DMS114 treated with DMSO at 0.1 percent for 48 hours (cell line): ENCODE results near the gene NARF.

Experiments
- DNase-seq: peaks from one replicate; lab custom pipeline; 2025; ENCODE audit not compliant: unreplicated experiment; lab: John Stamatoyannopoulos, UW

The NARF gene

GRCh38 chr17:82470065-82470464 is 11.5 kb downstream of the NARF start:
- no peak for DNase-seq

DNA sequence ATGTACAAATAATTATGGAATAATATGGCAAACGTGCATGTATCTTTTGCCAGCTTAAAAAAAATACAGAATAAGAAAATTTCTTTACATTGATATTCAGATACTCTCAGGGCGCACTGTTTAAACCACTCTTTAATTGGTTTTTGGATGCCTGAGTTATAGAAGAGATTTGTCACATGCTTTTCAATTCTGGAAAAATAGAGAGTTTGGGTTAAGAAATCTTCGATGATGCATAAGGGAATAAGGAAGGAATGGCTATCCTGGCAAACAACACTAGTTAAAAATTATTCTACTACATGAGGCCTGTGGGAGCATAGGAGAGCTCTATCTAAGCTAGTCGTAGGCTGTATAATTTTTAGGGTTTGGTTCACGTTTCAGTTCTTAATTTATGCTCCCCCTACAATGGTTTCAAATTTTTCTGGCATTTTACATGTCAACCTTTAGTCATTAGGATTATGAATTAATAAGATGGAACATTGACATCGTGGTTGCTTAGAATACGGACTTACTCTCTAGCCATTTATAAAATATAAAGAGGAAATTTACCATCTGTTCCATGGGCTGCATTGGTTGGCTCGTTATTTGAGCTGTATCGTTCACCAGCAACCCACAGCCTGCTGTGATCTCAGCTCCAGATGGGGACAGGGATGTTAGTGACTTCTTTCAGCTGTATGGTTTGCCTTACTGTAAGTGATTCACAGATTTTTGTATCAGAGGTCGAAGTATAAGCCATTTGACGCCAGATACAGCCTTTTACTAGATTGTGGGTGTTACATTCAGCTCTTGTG is 15.9 kb downstream of the NARF start:
- DNase-seq = no peak

- DNase-seq = no peak
Observed at GRCh38 chr17:82475458-82475857, 16.9 kb downstream of the NARF start.

DNA sequence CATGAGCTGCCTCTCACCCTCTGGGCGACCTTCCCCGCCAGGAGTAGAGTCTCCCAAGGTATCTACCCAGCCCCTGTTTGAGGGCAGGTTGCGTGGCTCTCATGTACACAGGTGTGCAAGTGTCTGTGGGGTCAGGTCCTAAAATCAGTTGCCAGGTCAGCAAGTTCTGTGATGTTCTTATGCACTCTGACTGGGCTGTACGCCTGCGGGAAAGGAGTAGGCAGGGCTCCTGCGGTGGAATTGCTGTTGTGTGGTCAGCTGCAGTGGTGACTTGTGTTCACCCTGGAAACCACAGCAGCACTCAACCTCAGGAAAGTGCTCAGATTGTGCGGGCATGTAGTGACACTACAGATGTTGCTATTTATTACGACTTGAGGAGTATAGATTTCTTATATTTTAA is 19.4 kb downstream of the NARF start:
- DNase-seq = no peak

DNA sequence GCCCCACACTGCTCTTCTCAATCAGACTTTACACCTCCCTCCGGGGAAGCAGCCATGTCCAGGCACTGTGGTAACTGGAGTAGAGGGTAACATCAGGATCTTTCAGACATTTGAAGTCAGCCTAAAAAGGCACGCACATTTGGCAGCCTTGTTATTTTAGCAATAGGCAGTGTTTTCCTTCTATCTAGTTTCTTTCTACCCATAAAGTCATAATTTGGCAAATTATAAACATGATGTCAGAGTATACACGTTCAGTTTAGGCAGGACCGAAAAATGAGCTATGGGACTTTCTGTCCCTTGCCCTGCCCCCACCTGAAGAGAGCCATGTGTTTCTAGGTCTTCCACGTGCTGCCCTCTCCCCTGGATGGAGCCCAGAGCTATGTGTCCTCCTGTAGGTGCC is 21.1 kb downstream of the NARF start:
- no peak for DNase-seq

DNA sequence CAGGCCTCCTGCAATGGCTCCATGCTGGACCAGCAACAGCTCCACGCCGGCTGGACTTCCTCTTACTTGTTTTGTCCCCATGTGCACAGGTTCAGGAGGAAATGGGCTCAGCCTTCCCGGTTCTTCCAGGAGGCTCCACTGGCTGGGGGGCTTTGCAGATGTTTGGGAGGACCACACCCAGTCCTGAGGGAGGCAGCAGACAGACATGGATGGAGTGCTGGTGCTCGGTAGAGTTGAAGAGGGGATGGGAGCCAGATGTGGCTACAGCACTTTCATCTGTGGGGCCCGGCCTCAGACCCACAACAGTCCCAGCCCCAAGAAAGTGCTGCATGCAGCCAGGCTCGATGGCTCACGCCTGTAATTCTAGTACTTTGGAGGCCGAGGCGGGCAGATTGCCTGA is 21.8 kb downstream of the NARF start:
- DNase-seq = no peak

GRCh38 chr17:82483204-82483660 is 24.7 kb downstream of the NARF start:
- no peak for DNase-seq

DNA sequence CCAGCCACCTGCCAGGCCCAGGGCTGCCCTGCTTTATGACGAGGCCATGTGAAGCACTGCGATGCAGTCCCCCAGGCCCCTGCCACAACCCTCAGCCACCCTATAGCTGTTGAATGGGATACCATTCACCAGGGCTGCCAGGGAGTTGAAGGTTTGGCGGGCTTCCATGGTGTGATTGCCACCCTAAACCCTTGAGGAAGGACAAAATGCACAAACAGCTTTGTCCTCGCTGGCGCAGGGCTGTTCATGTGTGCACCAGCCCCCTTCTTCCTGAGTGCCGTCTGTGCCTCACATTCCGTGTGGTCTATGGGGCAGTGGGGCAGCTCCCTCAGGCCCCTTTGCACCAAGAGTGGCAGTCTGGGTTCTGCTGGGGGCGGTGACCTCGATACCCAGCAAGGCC is 25.3 kb downstream of the NARF start:
- no peak for DNase-seq

DNA sequence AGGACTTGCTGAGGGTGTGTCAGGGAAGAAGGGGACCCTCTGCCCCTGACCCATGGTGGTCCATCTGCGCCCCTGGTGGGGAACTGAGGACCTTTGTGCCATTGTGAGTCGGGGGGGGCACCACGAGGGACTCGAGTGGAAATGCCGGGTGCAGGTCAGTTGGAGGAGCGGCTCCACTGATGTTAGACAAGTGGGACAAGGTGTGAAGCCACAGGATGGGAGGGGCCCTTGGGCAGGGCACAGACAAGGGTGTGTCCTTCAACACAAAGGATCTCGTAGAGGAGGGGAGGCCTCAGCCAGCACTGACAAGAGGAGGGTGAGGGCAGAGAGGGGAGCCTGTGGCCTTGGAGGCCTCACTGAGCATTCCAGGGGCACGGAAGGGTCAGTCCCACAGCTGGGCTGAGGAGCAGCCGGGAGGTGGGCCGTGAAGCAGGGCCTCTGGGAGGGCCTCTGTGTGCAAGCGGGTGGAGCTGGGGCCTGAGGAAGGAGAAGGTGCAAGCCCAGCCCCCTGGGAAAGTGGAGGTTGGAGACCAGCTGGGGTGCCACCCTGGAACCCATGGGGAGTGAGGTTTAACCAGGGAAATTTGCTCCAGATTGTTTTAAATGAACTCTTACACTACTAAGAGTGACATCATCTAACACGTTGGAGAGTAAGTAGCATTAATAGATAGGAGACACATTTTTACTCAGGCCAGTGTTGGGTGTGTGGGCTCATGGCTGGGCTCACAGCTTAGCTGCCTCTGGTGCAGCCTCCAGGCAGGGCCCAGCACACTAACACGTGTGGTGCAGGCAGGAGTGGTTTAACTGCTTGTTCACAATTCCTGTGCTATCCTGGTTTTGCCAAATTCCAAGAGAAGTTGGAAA is 27.9 kb downstream of the NARF start:
- DNase-seq = no peak

DNA sequence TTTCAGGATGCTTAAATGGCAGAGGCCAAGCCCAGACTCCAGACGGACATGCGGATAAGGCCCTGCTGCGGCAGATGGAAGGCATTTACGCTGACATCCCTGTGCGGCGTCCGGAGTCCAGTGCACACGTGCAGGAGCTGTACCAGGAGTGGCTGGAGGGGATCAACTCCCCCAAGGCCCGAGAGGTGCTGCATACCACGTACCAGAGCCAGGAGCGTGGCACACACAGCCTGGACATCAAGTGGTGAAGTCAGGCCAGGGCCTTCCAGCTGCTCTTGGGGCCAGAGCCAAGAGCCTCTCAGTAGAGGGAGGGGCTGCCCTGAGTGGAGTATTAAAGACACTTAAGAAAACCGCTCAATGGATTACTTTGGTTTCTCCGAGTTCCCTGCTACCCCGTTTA is 29.4 kb downstream of the NARF start:
- no peak for DNase-seq

DNA sequence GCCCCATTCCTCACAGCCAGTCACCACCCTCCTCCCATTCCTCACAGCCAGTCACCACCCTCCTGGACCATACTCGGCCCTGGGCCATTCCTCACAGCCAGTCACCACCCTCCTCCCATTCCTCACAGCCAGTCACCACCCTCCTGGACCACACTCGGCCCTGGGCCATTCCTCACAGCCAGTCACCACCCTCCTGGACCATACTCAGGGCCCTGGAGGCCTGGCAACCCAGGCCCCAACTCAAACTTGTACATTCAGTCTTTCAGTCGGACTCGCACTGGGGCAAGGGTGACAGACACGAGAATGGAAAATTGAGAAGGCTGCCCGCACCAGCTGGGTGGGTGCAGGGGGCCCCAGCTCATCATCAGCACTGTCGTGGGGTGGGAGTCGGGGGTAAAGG is 30.6 kb downstream of the NARF start:
- DNase-seq = no peak

DNA sequence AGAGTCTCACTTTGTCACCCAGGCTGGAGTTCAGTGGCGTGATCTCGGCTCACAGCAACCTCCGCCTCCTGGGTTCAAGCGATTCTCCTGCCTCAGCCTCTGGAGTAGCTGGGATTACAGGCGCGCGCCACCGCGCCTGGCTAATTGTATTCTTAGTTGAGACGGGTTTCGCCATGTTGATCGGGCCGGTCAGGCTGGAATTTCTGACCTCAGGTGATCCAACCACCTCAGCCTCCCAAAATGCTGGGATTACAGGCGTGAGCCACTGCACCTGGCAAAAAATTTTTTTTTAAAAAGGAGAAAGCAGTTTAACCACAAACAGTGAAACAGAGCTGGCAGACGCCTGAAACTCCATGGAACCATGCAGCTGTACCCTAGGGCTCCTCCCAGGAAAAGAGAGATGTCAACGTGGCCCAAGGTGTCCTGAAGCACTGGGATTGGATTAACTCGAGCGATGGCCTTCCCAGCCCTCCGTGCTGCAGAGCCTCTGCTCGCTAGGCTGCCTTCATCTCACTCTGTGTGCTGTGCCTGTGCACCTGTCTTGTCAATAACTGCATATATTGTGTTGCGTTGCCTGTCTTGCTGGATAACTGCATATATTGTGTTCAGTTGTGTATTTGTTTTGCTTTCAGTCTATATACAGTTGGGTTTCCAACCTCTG is 31.4 kb downstream of the NARF start:
- no peak for DNase-seq

- no peak for DNase-seq
Observed at GRCh38 chr17:82490512-82491195, 32.1 kb downstream of the NARF start.

GRCh38 chr17:82491196-82491530 is 32.6 kb downstream of the NARF start:
- DNase-seq = no peak

DNA sequence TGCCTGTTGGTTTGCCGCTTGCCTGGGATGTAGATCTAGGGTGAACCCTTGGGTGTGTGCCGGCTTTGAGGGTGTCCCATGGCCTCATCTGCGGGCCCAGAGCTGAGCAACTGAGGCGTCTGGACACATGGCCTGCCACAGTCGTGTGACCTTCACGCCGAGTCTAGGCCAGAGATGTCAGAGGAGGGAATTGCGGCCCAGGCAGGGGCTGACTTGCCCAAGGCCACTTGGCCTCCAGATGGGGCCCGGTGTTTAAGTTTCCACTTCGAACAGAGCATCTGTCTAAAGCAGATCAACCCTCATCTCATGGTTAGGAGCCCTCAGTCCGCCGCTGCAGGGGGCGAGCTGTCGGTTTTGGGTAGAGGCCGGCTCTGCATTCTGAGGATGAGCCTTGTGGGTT is 33.0 kb downstream of the NARF start:
- DNase-seq = no peak

DNA sequence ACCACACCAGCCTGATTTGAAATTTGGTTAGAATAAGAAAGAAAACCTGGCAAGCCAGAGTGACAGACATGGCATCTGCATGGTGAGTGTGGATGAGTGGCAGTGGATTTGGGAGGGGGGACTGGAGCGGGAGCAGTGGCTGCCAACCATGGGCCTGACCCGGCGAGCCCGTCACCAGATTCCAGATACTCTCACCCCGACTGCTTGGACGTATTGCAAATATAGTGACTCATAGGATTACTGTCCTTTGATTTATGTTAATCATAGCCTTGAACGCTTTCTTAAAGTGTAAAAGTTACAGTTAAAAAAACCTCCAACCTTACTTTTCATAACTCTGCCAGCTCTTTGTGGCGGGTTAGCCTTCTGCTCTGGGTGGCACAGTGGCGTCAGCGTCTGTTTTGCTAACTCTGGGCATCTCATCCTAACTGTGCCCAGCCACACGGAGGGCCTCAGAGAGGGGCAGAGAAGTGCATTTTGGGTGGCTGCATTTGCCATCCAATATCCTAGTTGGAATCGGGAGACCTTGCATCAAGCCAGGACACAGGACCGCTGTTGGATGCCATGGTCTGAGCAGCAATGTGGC is 34.2 kb downstream of the NARF start:
- no peak for DNase-seq

GRCh38 chr17:82493226-82493781 is 34.8 kb downstream of the NARF start:
- DNase-seq = no peak

GRCh38 chr17:82494236-82495055 is 35.9 kb downstream of the NARF start:
- DNase-seq = peak; percentile 87

DNA sequence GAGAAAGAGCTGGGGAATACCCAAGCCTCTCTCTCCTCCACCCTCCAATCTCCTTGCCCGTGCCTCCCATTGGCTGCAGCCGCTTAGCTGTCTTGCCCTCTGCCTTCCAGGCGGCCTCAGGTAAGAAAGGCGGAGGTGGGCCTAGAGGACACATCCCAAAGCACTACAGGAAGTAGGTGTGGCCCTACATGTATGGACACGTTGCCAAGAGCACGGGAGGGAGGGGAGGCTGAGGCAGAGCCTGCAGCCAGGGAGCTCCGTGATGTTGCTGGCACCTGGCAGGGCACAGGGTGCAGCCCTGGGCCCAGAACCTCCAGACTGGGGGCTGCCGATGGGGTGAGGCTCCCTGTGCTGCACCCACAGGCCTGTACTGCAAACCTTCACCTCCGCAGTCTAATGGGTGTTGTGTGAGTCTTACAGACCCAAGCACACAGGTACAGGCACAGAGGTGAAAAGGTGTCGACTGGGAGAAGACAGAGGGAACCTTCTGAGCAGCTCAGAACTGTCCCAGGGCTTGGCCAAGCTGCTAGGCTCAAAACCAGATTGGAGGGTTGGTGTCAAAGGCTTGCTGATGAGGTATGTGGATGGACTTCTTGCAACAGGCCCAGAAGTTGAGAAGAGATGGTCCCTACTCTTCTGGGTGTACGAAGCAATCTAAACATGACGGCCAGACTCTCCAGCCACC is 37.4 kb downstream of the NARF start:
- no peak for DNase-seq
